HEK293 (cell line): ENCODE results near the gene PRKCA.

Experiments
- CTCF ChIA-PET: fragments of 350-600 bp; formaldehyde crosslinking; extraction: SDS; loops from one replicate; lab custom pipeline; 2021; ENCODE audit warnings: antibody characterized with exemption; lab: Yijun Ruan, JAX
- POLR2A ChIA-PET: fragments of 300-600 bp; formaldehyde crosslinking; extraction: SDS; loops from one replicate; lab custom pipeline; 2020; ENCODE audit warnings: antibody characterized with exemption, inconsistent platforms; lab: Yijun Ruan, JAX
- H3K27ac ChIP-seq: fragments of 200-500 bp; sonication (Bioruptor generic); 2 replicates; pipeline ENCODE4 v1.5.1; 2014; ENCODE audit warnings: low read depth, low read length, control low read depth, inconsistent platforms; ENCODE audit errors: extremely low read depth
- H3K36me3 ChIP-seq, 2 experiments: fragments of 200-500 bp in 1 of 2; sonication (Bioruptor generic) in 1 of 2; 1 replicate in 1 of 2; 2 replicates in 1 of 2; pipeline ENCODE4 v1.5.1; 2014 to 2017; ENCODE audit warnings: inconsistent platforms in 2 of 2, low read length in 2 of 2; ENCODE audit not compliant: control insufficient read depth in 2 of 2, insufficient read depth in 1 of 2
- H3K4me1 ChIP-seq: fragments of 200-500 bp; sonication (Bioruptor generic); 2 replicates; pipeline ENCODE4 v1.5.1; 2014; ENCODE audit warnings: mild to moderate bottlenecking, low read length, inconsistent platforms; ENCODE audit not compliant: control insufficient read depth, insufficient read depth
- H3K4me3 ChIP-seq: 2 replicates; pipeline ENCODE4 v1.5.1; 2011; ENCODE audit warnings: low read depth, mild to moderate bottlenecking, control low read depth, low read length, moderate library complexity
- H3K9me3 ChIP-seq: fragments of 200-500 bp; sonication (Bioruptor generic); 2 replicates; pipeline ENCODE4 v1.5.1; 2014; ENCODE audit warnings: low read depth, low read length, inconsistent platforms; ENCODE audit not compliant: control insufficient read depth, insufficient read depth
- BCL11A ChIP-seq: fragments of 450-650 bp; formaldehyde crosslinking; IDR thresholded peaks from 2 replicates; pipeline ENCODE4 v1.5.1; 2016; ENCODE audit warnings: low read depth, missing biosample characterization, missing genetic modification characterization
- CTCF ChIP-seq: fragments of 450-650 bp; formaldehyde crosslinking; IDR thresholded peaks from 2 replicates; pipeline ENCODE4 v1.5.1; 2016; ENCODE audit warnings: missing biosample characterization, missing genetic modification characterization
- HOXC10 ChIP-seq: sonication (generic); formaldehyde crosslinking; IDR thresholded peaks from 2 replicates; pipeline ENCODE4 v1.8.1; 2023; ENCODE audit warnings: mild to moderate bottlenecking, missing genetic modification reagents
- IKZF3 ChIP-seq: fragments of 450-650 bp; IDR thresholded peaks from 2 replicates; pipeline ENCODE4 v1.5.0; 2018; ENCODE audit warnings: missing biosample characterization, mild to moderate bottlenecking, missing genetic modification characterization, moderate library complexity
- KLF7 ChIP-seq: fragments of 450-650 bp; formaldehyde crosslinking; IDR thresholded peaks from 2 replicates; pipeline ENCODE4 v1.5.1; 2016; ENCODE audit warnings: missing biosample characterization, missing genetic modification characterization, borderline replicate concordance
- SETDB1 ChIP-seq: IDR thresholded peaks from one replicate; pipeline ENCODE4 v1.6.1; 2017; ENCODE audit warnings: mild to moderate bottlenecking, low read length, moderate library complexity, mixed read lengths; ENCODE audit not compliant: insufficient read length
- TSHZ1 ChIP-seq: fragments of 450-650 bp; formaldehyde crosslinking; IDR thresholded peaks from 2 replicates; pipeline ENCODE4 v1.5.1; 2016; ENCODE audit warnings: missing biosample characterization, missing genetic modification characterization, borderline replicate concordance
- YY2 ChIP-seq: fragments of 450-650 bp; formaldehyde crosslinking; IDR thresholded peaks from 2 replicates; pipeline ENCODE4 v1.5.1; 2016; ENCODE audit warnings: missing biosample characterization, missing genetic modification characterization
- ZBTB17 ChIP-seq: fragments of 450-650 bp; formaldehyde crosslinking; IDR thresholded peaks from 2 replicates; pipeline ENCODE4 v1.5.1; 2016; ENCODE audit warnings: missing biosample characterization, missing genetic modification characterization
- ZBTB8A ChIP-seq: fragments of 450-650 bp; formaldehyde crosslinking; IDR thresholded peaks from 2 replicates; pipeline ENCODE4 v1.5.1; 2016; ENCODE audit warnings: missing biosample characterization, missing genetic modification characterization
- ZFP41 ChIP-seq: fragments of 450-650 bp; formaldehyde crosslinking; IDR thresholded peaks from 2 replicates; pipeline ENCODE4 v1.5.1; 2016; ENCODE audit warnings: missing biosample characterization, missing genetic modification characterization, borderline replicate concordance
- ZNF157 ChIP-seq: fragments of 450-650 bp; formaldehyde crosslinking; IDR thresholded peaks from 2 replicates; pipeline ENCODE4 v1.5.1; 2016; ENCODE audit warnings: missing biosample characterization, missing genetic modification characterization
- ZNF239 ChIP-seq: fragments of 450-650 bp; formaldehyde crosslinking; IDR thresholded peaks from 2 replicates; pipeline ENCODE4 v1.5.1; 2016; ENCODE audit warnings: missing biosample characterization, missing genetic modification characterization
- ZNF280D ChIP-seq: fragments of 450-650 bp; formaldehyde crosslinking; IDR thresholded peaks from 2 replicates; pipeline ENCODE4 v1.5.1; 2016; ENCODE audit warnings: missing biosample characterization, missing genetic modification characterization
- ZNF324 ChIP-seq: fragments of 450-650 bp; formaldehyde crosslinking; IDR thresholded peaks from 2 replicates; pipeline ENCODE4 v1.5.1; 2016; ENCODE audit warnings: missing biosample characterization, missing genetic modification characterization
- ZNF404 ChIP-seq: fragments of 450-650 bp; formaldehyde crosslinking; IDR thresholded peaks from 2 replicates; pipeline ENCODE4 v1.5.1; 2017; ENCODE audit warnings: missing biosample characterization, missing genetic modification characterization
- ZNF488 ChIP-seq: fragments of 450-650 bp; formaldehyde crosslinking; IDR thresholded peaks from 2 replicates; pipeline ENCODE4 v1.5.1; 2016; ENCODE audit warnings: missing biosample characterization, missing genetic modification characterization
- ZNF510 ChIP-seq: fragments of 450-650 bp; formaldehyde crosslinking; IDR thresholded peaks from 2 replicates; pipeline ENCODE4 v1.5.1; 2018; ENCODE audit warnings: mild to moderate bottlenecking, missing genetic modification characterization, missing biosample characterization; ENCODE audit not compliant: insufficient replicate concordance
- ZNF624 ChIP-seq: fragments of 450-650 bp; formaldehyde crosslinking; IDR thresholded peaks from 2 replicates; pipeline ENCODE4 v1.5.1; 2017; ENCODE audit warnings: missing biosample characterization, missing genetic modification characterization
- ZNF645 ChIP-seq: fragments of 450-650 bp; formaldehyde crosslinking; IDR thresholded peaks from 2 replicates; pipeline ENCODE4; 2016; ENCODE audit warnings: missing biosample characterization, missing genetic modification characterization
- ZNF660 ChIP-seq: fragments of 450-650 bp; IDR thresholded peaks from 2 replicates; pipeline ENCODE4 v1.5.1; 2018; ENCODE audit warnings: missing biosample characterization, mild to moderate bottlenecking, missing genetic modification characterization
- ZNF701 ChIP-seq: fragments of 450-650 bp; formaldehyde crosslinking; IDR thresholded peaks from 2 replicates; pipeline ENCODE4 v1.5.1; 2016; ENCODE audit warnings: missing biosample characterization, missing genetic modification characterization
- ZSCAN5A ChIP-seq: fragments of 450-650 bp; formaldehyde crosslinking; IDR thresholded peaks from 2 replicates; pipeline ENCODE4 v1.5.1; 2016; ENCODE audit warnings: missing biosample characterization, missing genetic modification characterization
- ZXDB ChIP-seq: fragments of 450-650 bp; formaldehyde crosslinking; IDR thresholded peaks from 2 replicates; pipeline ENCODE4 v1.5.1; 2016; ENCODE audit warnings: missing biosample characterization, missing genetic modification characterization

Gene PRKCA

GRCh38 chr17:66593116-66593515 is 290.7 kb downstream of the PRKCA start:
- Histone ChIP-seq H3K9me3 (no peaks in the 10 kb centered on the region), H3K4me1 (no peaks in the 10 kb centered on the region), H3K27ac (no peak overlapping the region), H3K4me3 (no peak overlapping the region), H3K36me3 (no peaks in the 10 kb centered on the region)
- TF ChIP-seq ZNF280D (tag by site-specific recombination) (no peak), ZFP41 (tag by site-specific recombination) (no peak), ZNF157 (tag by site-specific recombination) (no peak), ZNF510 (tag by site-specific recombination) (no peak), ZBTB17 (tag by site-specific recombination) (no peak), BCL11A (tag by site-specific recombination) (no peak), ZBTB8A (tag by site-specific recombination) (no peak), ZNF324 (tag by site-specific recombination) (no peak), ZNF239 (tag by site-specific recombination) (no peak), HOXC10 (no peak), IKZF3 (tag by site-specific recombination) (no peak), TSHZ1 (no peak)
- ChIA-PET POLR2A (no interaction called here), CTCF (no interaction called here)

- H3K4me3 ChIP-seq: no peak overlapping the region
- H3K9me3 ChIP-seq: no peaks in the 10 kb centered on the region
- no peak overlapping the region for H3K27ac ChIP-seq
- POLR2A ChIA-PET: no interaction called here
- H3K36me3 ChIP-seq: no peaks in the 10 kb centered on the region
- CTCF ChIA-PET: no interaction called here
- H3K4me1 ChIP-seq: no peaks in the 10 kb centered on the region
- TF ChIP-seq SETDB1 (no peak), KLF7 (no peak), ZXDB (tag by site-specific recombination) (no peak), ZNF624 (tag by site-specific recombination) (no peak), ZNF660 (tag by site-specific recombination) (no peak), ZNF488 (tag by site-specific recombination) (no peak), ZNF645 (tag by site-specific recombination) (no peak), CTCF (no peak), ZNF404 (tag by site-specific recombination) (no peak), ZNF324 (tag by site-specific recombination) (no peak), ZNF701 (tag by site-specific recombination) (no peak), YY2 (tag by site-specific recombination) (no peak), HOXC10 (no peak), ZSCAN5A (tag by site-specific recombination) (no peak), BCL11A (tag by site-specific recombination) (no peak)
Measured at GRCh38 chr17:66595893-66596292, 293.5 kb downstream of the PRKCA start.
